GM21619 (cell line): Measurements from ENCODE around the gene MACF1.

Experiments used
- ATAC-seq: cut with Tn5 transposase; IDR thresholded peaks from one replicate; pipeline ENCODE4 v1.9.1; 2021; ENCODE audit not compliant: unreplicated experiment

The MACF1 gene

DNA sequence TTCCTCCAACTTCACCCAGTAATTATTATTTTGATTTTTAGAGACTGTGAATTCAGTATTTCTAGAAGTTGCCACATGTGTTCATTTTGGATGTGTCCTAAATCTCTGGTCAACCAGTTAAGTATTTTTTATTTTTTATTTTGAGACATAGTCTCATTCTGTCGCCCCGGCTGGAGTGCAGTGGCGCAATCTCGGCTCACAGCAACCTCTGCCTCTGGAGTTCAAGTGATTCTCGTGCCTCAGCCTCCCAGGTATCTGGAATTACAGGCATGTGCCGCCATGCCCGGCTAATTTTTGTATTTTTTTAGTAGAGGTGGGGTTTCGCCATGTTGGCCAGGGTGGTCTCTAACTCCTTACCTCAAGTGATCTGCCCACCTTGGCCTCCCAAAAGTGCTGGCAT, 8.0 kb downstream of the MACF1 start:
- ATAC-seq, result no peak

DNA sequence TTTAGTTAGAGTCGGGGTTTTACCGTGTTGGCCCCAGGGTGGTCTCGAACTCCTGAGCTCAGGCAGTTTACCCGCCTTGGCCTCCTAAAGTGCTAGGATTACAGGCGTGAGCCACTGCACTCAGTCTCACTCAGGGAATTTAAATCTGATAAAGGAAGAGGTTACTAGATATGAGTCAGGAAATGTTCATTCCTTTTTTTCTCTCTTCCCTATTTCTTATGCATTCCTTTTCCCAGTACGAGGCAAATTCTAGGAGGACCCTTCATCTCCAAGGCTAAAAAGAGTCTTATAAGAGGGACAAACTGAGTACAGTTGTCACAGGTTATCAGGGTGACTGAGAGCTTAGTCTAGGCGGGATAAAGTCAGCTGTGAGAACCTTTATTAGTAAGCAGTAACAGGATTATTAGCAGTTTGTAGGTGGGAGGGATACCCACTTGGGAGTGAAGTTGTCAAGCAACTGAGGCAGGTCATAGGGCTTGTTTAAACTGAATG, 9.1 kb downstream of the MACF1 start:
- no peak for ATAC-seq

DNA sequence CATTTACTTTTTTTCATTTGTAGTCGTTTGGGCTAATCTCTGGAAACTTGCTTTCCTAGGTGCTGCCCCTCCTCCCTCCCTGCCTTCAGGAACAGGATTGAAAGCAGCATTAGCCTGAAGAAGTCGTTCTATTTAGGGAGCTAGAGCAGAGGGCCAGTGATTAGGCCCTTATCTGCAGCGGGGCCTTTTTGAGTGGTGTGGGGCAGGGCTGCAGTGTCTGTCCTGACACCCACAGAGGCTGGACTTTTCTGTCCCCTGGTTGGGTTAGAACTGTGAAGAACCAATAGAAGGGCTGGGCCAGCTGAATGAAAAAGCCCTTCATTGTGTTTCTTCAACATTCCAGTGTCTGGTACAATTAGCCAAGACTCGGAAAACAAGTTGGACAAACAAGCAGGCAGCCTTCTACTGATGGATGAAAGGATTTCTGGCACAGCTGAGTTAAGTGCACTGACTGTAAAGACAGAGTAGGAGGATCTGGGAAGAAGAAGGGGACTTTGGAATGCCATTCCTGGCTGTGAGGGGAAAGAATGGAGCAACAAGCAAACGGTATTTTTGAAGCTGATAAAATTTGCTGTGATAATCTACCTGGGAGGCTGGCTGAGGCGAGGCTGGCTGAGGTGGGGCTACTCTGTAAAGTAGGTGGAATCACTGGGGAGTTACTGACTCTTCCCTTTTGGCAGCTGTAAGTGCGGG, 9.7 kb downstream of the MACF1 start:
- no peak for ATAC-seq

DNA sequence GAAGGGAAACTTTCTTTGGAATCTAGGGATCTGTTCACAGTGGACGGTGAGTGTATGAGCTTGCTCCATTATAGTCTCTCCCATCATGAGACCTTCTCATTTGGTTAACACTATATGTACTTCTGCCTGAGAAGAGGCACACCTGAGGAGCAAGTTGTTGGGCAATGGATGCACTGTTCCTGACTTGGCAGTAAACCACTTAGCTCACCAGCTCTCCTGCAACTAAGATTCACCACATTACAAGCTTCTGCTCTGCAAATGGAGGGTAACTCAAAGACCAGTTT, 10.2 kb downstream of the MACF1 start:
- ATAC-seq, result no peak

DNA sequence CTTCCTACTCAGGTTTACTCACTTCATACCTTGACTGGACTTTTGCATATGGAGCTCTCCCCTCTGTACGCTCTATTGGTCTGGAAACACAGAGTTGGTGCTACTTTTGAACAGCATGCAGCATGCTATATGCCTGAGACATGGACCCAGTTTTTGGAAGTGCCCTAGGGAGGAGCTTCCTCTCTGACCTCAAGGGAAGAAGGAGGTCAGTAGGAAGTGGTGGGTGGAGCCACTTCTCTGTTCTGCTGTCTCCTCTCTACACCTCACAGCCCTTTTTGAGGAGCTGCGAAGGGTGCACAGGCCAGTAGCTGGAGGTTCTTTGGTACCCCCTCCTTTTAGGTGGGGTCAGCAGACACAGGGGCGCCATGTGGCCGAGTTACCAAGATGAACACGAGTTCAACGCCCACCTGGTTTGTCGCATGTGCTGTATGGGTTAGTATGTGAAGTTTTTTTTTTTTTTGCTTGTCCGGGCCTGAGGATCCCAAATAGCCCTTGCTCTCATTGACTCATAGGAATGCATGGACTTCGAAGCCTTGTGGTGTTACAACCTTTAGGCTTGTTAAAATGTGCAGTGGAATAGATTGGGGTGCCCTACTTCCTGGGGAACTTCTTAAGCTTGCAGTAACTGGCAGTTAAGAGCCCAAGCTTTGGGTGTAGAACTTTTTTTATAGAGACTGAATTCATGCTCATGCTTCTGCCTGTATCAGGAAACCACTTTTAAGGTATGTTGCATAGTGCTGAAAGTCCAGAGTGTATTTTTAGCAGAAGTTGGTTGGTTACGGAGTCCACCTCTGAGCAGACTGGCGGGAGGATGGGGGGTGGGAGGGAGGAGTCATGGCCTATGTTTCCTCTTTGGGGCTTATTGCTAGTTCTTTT, 10.7 kb downstream of the MACF1 start:
- ATAC-seq, result peak; percentile 45

DNA sequence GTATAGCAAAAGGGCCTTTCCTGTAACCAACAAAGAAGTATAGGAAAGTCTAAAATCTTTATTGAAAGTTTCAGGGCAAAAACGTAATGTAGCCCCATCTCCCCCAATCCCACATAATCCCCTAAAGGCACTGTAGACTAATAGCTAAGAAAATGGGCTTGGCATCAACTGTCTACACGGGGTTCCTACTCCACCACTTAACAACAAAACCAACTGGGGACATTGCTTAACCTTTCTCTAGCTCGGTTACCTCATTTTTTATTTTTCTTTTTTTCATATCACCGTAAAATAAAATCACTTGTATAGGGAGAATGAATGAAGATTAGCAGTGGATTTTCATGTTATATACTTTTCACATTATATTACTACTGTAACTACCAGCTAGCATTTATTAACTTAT, 12.3 kb downstream of the MACF1 start:
- ATAC-seq, result no peak

DNA sequence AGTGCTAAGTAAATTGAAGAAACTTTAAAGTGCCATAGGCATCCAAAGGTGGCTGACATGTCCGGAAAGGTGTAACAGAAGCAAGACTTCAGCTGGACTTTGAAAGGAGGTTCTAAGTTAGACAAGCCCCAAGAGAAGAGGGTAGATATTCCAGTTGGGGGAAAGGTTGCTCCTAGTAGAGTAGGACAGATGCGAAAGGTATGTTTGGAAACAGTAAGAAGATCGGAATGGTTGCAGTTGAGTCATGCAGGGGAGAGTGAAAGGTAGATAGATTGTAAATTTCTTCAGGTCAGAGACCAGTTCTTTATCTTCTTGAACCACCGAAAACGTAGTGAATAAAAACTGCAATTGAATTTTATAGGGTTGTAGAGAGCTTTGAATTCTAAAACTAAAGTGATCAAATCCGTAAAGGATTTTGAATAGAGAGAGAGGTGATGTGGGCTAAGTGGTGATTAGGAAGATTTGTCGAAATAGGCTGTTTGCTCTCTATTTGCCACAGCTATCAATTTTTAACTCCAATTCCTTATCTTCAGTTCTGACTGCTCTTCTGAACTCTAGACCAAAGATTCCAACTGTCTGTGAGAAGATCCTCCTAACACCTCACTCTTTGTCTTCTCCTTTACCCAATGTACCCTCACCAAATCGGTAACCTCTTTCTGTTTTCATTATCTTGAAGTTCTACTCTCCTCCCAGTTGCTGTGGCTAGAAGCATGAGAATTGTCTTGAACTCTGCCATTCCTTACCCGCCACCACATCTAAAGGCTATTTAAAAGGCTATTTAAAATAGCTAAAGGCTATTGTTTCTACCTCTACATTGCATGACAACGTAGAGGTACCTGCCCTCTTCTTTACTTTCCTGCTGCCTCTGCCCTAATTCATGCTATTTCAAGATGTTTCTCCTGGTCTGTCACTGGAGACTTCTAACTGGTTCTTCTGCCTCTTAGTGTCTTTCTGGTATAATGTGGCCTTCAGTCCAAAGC, 16.7 kb downstream of the MACF1 start:
- no peak for ATAC-seq

DNA sequence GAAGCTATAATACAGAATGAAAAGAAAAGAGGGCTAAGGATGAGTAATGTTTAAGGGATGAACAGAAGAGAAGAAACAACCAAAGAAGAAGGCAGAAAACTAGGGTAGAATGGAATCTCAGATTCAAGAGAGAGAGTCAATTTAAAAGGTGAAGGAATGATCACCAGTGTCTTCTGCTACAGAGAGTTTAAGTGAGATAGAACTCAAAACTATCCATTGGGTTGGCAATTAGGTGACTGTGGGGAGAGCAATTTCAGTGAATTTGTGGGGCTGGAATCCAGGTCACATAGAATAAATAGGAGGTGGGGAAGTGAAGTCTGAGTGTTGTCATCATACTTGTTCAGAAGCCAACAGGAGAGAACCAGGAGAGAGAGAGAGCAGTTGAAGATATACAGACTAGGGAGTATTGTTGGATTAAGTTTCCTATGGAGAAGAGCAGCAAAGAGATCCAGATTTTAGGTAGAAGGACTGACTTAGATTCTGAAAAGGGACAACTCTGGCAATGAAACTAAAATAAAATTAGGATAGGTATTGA, 19.9 kb downstream of the MACF1 start:
- ATAC-seq, result no peak

DNA sequence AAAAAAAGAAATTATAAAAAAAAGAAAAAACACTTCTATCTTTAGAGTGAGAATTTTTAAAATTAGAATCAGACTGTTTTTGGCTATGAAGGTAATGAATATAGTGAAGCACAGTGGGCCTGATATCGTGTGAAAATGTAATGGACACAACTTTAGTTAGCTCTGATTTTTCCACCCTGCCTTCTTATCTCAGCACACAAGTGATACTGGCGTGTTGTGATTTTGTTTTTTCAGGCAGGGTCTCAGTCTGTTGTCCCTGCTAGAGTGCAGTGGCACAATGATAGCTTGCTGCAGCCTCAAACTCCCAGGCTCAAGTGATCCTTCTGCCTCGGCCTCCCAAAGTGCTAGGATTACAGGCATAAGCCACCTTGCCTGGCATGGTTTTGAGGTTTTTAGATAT, 22.3 kb downstream of the MACF1 start:
- no peak for ATAC-seq

DNA sequence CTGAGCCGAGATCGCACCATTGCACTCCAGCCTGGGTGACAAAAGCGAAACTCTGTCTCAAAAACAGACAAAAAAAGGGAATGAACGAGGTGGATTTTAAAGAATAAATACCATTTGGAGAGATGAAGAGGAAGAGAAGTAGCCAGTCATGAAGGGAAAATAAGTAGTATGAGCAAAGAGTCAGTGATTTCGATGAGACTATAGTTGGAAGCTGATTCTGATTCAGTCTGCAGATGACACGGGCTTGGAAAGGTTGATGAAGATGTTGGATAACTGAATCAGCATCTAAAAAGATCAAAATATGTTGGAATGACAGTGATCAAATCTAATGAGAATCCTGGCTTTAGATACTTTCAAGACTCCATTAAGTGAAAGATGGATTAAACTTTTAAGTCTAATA, 23.8 kb downstream of the MACF1 start:
- ATAC-seq, result no peak

DNA sequence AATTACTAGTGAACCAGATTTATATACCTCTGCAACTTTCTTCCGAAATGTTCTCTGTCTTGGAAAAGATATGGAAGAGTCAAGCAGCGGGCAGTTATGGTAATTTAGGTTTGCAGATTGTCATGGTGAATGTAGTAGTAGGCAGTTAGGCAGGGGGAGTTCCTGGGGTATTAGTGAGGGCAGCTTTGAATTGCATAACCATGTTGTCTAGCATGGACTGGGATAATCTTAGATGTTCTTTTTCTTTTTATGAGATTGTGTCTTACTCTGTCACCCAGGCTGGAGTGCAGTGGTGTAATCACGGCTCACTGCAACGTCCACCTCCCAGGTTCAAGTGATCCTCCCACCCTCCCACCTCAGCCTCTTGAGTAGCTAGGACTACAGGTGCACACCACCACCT, 25.0 kb downstream of the MACF1 start:
- no peak for ATAC-seq

DNA sequence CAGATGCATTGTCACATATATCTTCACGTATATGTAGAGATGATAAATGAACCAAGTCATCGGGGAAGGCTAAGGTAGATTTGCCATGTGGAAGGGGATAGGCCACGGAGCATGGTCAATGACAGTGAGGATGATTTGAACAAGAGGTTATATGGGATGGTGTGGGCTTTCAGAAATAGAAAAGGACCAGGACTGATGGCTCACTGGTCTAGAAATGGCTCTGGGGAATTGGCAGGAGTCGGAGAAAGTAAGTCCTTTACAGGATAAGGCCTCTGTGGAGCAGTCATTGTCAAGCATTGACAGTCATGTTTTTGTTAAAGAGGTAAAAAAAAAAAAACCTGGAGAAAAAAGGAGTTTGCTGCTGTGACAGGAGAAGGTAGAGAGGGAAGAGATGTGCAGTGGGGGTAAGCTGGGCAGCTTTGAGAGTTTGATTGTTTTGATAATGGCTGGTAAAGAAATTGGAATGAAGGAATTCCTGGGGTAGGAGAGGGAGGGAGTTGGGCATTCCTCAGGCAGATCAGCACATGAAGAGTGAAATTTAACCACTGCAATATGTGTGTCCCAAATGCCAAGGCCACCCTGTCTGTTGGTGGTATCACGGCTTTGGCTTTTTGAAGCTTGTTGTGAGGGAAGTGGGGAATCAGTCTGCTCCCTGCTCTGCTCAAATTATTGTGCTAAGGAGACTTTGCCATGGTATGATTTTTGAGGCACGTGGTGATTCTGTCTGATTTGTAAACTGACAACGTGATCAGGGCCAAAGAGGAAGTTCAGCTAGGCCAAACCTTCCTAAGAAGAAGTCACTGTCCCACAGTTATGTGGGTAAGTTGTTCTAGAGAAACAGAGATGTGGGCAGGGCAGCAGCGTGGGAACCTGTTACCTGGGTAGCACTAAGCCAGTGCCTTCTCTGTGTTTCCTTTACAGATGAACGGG, 26.0 kb downstream of the MACF1 start:
- peak; percentile 74 for ATAC-seq

DNA sequence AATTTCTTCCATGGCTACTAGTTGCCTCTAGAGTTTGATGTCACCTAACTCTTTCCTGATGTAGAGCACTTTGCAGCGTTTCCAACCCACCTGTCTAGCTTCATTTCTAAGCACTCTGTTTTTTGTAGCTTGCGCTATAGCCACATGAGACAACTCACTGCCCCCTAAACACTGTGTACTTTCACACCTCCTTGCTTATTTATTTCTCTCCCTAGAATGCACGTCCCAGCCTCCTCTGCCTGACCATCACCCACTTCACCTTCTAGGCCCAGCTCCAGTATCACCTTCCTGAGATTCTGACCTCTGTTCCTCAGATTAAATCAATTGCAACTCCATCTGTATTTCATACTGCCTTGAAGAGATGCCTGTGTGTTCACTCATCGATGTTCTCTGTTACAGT, 32.5 kb downstream of the MACF1 start:
- no peak for ATAC-seq

DNA sequence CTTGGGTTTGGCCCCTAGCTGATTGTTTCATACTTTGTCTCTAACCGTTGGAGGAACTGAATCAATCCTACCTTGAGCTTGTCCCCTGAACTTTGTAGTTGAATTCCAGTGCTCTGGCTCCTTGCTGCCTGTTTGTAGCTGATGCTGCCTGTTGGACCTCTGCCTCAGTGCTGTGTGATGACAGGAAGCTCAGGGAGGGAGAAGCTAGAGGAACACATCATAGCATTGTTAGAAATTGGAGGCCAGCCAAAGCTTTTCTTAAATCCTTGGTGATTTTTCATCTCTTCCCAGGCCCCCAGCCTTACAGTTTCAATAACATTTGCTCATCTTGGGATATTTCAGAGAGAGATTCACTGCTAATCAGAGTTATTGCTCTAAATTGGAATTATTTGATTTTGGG, 34.0 kb downstream of the MACF1 start:
- no peak for ATAC-seq

DNA sequence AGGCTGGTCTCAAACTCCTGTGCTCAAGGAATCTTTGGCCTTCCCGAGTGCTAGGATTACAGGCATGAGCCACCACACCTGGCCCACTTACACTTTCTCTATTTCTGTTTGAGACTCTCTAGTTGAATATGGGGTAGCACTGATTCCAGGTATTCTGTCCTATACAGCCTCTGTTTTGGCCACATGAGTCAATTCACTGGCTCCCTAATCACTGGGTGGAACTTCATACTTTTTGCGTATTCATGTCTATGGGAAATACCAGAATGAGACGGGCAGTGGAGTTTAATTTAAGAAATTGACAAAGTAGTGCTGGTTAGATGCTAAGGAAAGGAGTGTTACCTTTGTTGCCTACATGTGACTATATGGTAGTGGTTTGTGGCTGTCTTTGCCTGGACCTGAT, 35.5 kb downstream of the MACF1 start:
- ATAC-seq, result no peak

DNA sequence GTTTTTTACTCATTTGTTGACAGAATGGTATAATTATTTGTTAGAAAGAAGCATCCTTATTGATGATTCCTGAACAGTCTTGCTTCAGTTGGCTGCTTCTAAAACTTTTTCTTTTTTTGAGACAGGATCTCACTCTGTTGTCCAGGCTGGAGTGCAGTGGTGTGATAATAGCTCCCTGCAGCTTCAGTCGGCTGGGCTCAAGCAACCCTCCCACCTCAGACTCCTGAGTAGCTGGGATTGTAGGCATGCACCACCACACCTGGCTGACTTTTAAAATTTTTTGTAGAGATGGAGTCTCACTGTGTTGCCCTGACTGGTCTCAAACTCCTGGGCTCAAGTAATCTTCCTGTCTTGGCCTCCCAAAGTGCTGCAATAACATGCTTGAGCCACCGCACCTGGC, 38.8 kb downstream of the MACF1 start:
- no peak for ATAC-seq

DNA sequence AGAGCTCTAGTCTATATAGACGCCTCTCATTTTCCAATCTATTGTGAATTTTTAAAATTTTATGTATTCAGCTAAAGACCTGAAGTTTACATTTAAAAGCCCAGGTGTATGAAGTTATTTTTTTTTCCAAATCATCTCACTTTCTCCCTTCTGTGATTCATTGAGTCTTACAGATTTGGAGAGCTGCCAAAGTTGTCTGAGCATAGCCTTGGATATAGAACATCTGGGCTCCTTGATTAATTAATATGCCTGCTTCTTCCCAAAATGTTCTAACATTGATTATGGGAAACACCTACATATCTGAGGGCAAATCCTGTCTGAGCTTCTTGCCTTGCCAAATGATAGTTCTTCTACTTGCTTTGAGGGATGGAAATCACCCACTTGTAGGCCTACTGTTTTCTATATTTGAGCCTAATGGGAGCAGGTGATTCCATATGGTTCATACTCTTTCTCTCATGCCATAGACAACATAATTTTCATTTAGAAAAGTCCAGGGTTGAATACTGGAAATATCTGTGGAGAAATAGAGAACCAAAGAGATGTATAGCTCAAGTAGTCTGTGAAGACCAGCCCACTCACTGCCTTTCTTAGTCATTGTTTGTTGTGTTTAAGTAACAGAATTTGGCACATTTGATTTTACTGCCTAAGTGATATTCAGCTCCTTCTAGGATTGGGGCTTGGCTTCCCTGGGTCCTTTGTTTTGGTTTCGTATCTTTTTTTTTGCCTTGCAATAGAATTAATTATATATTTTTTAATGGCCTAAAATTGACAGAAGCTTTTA, 46.2 kb downstream of the MACF1 start:
- ATAC-seq, result no peak

DNA sequence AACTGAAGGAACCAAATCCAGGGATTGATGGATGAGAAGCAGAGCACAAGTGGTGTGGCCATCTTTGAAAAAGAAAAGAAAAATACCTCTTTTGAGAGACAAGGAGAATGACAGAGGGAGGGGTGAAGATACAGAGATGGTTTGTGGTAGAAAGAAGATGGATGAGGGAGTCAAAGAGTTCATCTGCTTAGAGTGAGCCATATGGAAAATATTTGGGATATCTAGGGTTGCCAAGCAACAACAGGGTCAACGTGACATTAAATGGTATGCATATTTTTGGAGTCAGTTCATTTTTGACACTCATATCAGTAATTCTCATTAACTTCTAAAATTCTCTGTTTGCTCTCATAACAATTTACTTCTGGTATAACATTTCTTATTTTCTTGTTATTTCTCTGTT, 50.7 kb downstream of the MACF1 start:
- no peak for ATAC-seq

DNA sequence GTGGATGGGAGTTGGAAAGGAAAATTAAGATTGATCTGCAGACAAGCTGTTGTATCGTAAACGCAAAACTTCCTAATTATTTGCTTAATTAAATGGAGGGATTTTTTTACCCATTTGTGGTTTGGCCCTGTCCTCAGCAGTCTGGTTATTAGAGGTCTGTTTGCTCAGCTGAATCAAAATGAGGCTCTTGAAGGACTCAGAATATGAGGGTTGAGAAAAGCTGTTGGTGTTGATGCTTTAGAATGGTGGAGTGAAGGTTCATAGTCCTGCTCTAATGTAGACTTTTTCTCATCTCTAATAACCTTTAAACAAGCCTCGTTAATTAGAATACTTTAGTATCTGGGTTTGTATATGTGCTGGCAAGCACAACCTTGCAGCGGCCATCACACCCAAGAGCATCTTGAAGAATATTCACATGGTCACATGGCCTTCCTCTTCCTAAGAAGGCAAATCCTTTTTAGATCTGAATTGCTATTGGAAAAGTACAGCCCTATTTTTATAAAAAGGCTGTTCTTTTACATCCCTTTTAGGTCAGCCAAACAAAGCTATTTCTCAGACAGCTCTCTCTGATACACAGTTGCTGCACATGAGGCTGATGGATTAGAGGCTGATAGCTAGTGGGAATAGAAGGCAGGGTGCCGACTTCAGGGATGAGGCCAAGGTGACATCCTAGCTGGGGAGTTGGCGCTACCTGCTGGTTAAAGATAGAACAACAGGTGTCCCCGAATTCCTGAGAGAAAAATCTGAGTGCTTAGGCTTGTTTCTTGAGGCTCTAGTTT, 53.8 kb downstream of the MACF1 start:
- no peak for ATAC-seq
